GOT3 (cell line): ENCODE measurements around the gene RTP2.
"Not testable (repeated sequence)": the region's sequence is repeated elsewhere in the genome, so short reads cannot be mapped to it uniquely, and the experiment has no call there.

Experiments
- DNase-seq: peaks from one replicate; lab custom pipeline; 2025; ENCODE audit warnings: mixed read lengths; lab: John Stamatoyannopoulos, UW

The RTP2 gene

GRCh38 chr3:187713504-187713903, 11.1 kb upstream of the RTP2 start:
- DNase-seq = no peak

GRCh38 chr3:187709155-187709554, 6.8 kb upstream of the RTP2 start:
- no peak for DNase-seq

- DNase-seq = no peak
Observed at GRCh38 chr3:187708696-187709095, 6.3 kb upstream of the RTP2 start.

- DNase-seq = no peak
Observed at GRCh38 chr3:187706971-187707370, 4.6 kb upstream of the RTP2 start.

- DNase-seq = no peak
Observed at GRCh38 chr3:187705164-187705563, 2.8 kb upstream of the RTP2 start.

- no peak for DNase-seq
Observed at GRCh38 chr3:187700249-187700648, 2.1 kb downstream of the RTP2 start.

- no peak for DNase-seq
Observed at GRCh38 chr3:187698499-187699399, 3.6 kb downstream of the RTP2 start.

- DNase-seq = no peak
Observed at GRCh38 chr3:187696021-187696420, 6.3 kb downstream of the RTP2 start.

- no peak for DNase-seq
Observed at GRCh38 chr3:187695449-187695848, 6.9 kb downstream of the RTP2 start.

GRCh38 chr3:187694801-187695200, 7.6 kb downstream of the RTP2 start:
- no peak for DNase-seq

- no peak for DNase-seq
Observed at GRCh38 chr3:187693431-187693830, 8.9 kb downstream of the RTP2 start.

- DNase-seq = no peak
Observed at GRCh38 chr3:187689984-187690383, 12.4 kb downstream of the RTP2 start.

- no peak for DNase-seq
Observed at GRCh38 chr3:187686621-187687273, 15.6 kb downstream of the RTP2 start.

- DNase-seq = no peak
Observed at GRCh38 chr3:187685948-187686347, 16.4 kb downstream of the RTP2 start.

- no peak for DNase-seq
Observed at GRCh38 chr3:187684880-187685279, 17.5 kb downstream of the RTP2 start.

- DNase-seq = no peak
Observed at GRCh38 chr3:187684444-187684843, 17.9 kb downstream of the RTP2 start.

- DNase-seq = not testable (repeated sequence)
Observed at GRCh38 chr3:187681756-187682155, 20.6 kb downstream of the RTP2 start.

GRCh38 chr3:187679638-187680396, 22.5 kb downstream of the RTP2 start:
- peak; percentile 36 for DNase-seq

GRCh38 chr3:187678726-187679268, 23.6 kb downstream of the RTP2 start:
- DNase-seq = no peak

- no peak for DNase-seq
Observed at GRCh38 chr3:187677604-187678003, 24.8 kb downstream of the RTP2 start.

- no peak for DNase-seq
Observed at GRCh38 chr3:187673012-187673411, 29.3 kb downstream of the RTP2 start.
